Smooth muscle cell (in vitro differentiated cells): ENCODE data around the gene ZNF598. TPM values are rescaled to one million over a fixed set of nuclear protein-coding genes. Genes with fewer than 3 reads are reported as not detected.

ENCODE experiments used
- DNase-seq: peaks from one replicate; lab custom pipeline; 2025; ENCODE audit not compliant: unreplicated experiment; lab: John Stamatoyannopoulos, UW
- H2AFZ ChIP-seq: fragments of 200-600 bp; sonication (generic); 2 replicates; pipeline ENCODE4 v1.6.0; 2016; ENCODE audit warnings: antibody characterized with exemption, low read depth, mild to moderate bottlenecking
- H3F3A ChIP-seq: fragments of 200-600 bp; sonication (generic); 2 replicates; pipeline ENCODE4 v1.6.0; 2017; ENCODE audit warnings: antibody characterized with exemption, low read depth
- H3K27ac ChIP-seq: fragments of 200-600 bp; sonication (generic); 2 replicates; pipeline ENCODE4 v1.5.1; 2016; ENCODE audit warnings: low read depth, mild to moderate bottlenecking
- H3K27me3 ChIP-seq: fragments of 200-600 bp; sonication (generic); 2 replicates; pipeline ENCODE4 v1.6.1; 2016; ENCODE audit warnings: low read depth, mild to moderate bottlenecking
- H3K36me3 ChIP-seq: fragments of 200-600 bp; sonication (generic); 2 replicates; pipeline ENCODE4 v1.5.1; 2016; ENCODE audit warnings: low read depth
- H3K4me1 ChIP-seq: fragments of 200-600 bp; sonication (generic); 2 replicates; pipeline ENCODE4 v1.5.1; 2016; ENCODE audit warnings: low read depth
- H3K4me2 ChIP-seq: fragments of 200-600 bp; sonication (generic); 2 replicates; pipeline ENCODE4 v1.6.0; 2016; ENCODE audit warnings: mild to moderate bottlenecking
- H3K4me3 ChIP-seq: fragments of 200-600 bp; sonication (generic); 2 replicates; pipeline ENCODE4 v1.5.1; 2016; ENCODE audit warnings: mild to moderate bottlenecking
- H3K79me2 ChIP-seq: fragments of 200-600 bp; sonication (generic); 2 replicates; pipeline ENCODE4 v1.6.0; 2016; ENCODE audit warnings: low read depth, mild to moderate bottlenecking
- H3K9ac ChIP-seq: fragments of 200-600 bp; sonication (generic); 2 replicates; pipeline ENCODE4 v1.6.0; 2016; ENCODE audit warnings: low read depth
- H3K9me3 ChIP-seq: fragments of 200-600 bp; sonication (generic); replicated peaks from 2 replicates; pipeline ENCODE4 v1.5.1; 2016; ENCODE audit warnings: low read depth
- H4K20me1 ChIP-seq: fragments of 200-600 bp; sonication (generic); 2 replicates; pipeline ENCODE4 v1.6.0; 2016; ENCODE audit warnings: low read depth
- WGBS: methylation state at CpG from one replicate; pipeline ENCODE4 v1.1.7; 2016; ENCODE audit warnings: low lambda C conversion rate; 5-methylcytosine and 5-hydroxymethylcytosine counted together
- polyA plus RNA-seq: library from polyadenylated mRNA; unstranded; fragments of >200 nt; fragmentation: Nextera tagmentation; extraction: Ambion mirVana; gene quantifications from 2 replicates; pipeline ENCODE4 v1.2.1, GENCODE V29; 2016
- total RNA-seq: library from RNA; depleted of rRNA; stranded (reverse); fragments of >200 nt; gene quantifications from 2 replicates; pipeline ENCODE4 v1.2.3, GENCODE V29; 2014
- TF ChIP-seq, protein P1 (sequence below): fragments of 200-600 bp; sonication (generic); IDR thresholded peaks from 2 replicates; pipeline ENCODE4 v1.5.1; 2017; ENCODE audit warnings: borderline replicate concordance, mild to moderate bottlenecking, antibody characterized with exemption; ENCODE audit not compliant: insufficient read depth, poor library complexity, severe bottlenecking

ZNF598 gene
- total and polyA plus RNA-seq, 2 experiments from 2014 or later: 27.2 to 27.9 TPM

DNA sequence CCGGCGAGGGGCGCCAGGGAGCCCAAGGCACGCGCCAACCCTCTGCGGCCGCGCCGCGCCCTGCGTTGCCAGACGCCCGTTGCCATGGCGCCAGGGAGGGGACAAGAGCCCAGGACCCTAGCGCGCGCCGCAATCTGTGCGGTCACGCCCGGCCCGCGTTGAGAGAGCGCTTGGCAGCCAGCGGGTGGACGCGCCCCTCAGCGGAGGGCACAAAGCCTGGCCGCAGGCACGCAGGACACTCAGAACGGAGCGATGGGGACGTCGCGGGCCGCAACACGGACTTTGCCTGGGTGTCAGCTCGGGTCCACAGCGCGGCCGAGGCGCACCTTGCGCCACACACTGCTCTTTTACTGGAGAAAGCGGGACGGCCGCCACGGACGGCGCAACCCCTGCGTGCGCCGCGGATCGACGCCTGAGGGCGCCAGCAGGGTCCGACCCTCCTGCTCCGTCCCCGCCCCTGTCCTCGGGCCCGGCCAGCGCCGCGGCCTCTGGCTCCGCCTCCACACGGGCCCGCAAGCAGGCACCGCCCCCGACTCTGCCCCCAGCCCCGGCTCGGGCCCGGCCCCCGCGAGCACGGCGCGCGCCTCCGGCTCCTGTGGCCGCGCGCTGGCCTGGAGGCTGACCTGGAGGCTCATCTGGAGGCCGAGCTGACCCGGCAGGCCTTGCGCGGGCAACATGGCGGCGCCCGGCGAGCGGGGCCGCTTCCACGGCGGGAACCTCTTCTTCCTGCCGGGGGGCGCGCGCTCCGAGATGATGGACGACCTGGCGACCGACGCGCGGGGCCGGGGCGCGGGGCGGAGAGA is 25.9 kb downstream of the ZNF598 start, which contains the start of gene GFER:
GFER (plus strand) TSS at position 650 of the 803 bp plus-strand sequence; CDS start at position 676, 26 bp downstream.
- Histone ChIP-seq H2AFZ (peak within 1 kb of the TSS; percentile 81), H3K4me2 (peak within 1 kb of the TSS; percentile 99), H3K27ac (peak within 1 kb of the TSS; percentile 13), H3K9ac (peak within 1 kb of the TSS; percentile 84), H3K27me3 (peaks cover 53% of the 10 kb centered on the region), H3F3A (peaks cover 7% of the 10 kb centered on the region), H3K9me3 (no peaks in the 10 kb centered on the region), H3K36me3 (no peaks in the 10 kb centered on the region), H3K79me2 (no peaks in the 10 kb centered on the region), H3K4me1 (peaks cover 28% of the 10 kb centered on the region), H3K4me3 (peak within 1 kb of the TSS; percentile 89), H4K20me1 (no peaks in the 10 kb centered on the region)
- DNase-seq: peak; percentile 76
- 1% methylated on average over 92 of the region's 109 CpGs for WGBS
- TF ChIP-seq, protein P1, sequence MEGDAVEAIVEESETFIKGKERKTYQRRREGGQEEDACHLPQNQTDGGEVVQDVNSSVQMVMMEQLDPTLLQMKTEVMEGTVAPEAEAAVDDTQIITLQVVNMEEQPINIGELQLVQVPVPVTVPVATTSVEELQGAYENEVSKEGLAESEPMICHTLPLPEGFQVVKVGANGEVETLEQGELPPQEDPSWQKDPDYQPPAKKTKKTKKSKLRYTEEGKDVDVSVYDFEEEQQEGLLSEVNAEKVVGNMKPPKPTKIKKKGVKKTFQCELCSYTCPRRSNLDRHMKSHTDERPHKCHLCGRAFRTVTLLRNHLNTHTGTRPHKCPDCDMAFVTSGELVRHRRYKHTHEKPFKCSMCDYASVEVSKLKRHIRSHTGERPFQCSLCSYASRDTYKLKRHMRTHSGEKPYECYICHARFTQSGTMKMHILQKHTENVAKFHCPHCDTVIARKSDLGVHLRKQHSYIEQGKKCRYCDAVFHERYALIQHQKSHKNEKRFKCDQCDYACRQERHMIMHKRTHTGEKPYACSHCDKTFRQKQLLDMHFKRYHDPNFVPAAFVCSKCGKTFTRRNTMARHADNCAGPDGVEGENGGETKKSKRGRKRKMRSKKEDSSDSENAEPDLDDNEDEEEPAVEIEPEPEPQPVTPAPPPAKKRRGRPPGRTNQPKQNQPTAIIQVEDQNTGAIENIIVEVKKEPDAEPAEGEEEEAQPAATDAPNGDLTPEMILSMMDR: peak; percentile 9

GRCh38 chr16:1982991-1983543 is 26.6 kb downstream of the ZNF598 start:
- H3K36me3 ChIP-seq: no peaks in the 10 kb centered on the region
- H3K27me3 ChIP-seq: peaks cover 53% of the 10 kb centered on the region
- 35% methylated on average over 19 of the region's 19 CpGs for WGBS
- peaks cover 28% of the 10 kb centered on the region for H3K4me1 ChIP-seq
- H3K9me3 ChIP-seq: no peaks in the 10 kb centered on the region
- H3K9ac ChIP-seq: no peak overlapping the region
- TF ChIP-seq, protein P1: peak; percentile 6
- peak overlapping the region; percentile 89 for H3K4me3 ChIP-seq
- H2AFZ ChIP-seq: no peak overlapping the region
- H3F3A ChIP-seq: peaks cover 7% of the 10 kb centered on the region
- peak overlapping the region; percentile 99 for H3K4me2 ChIP-seq
- H3K27ac ChIP-seq: no peak overlapping the region
- no peak for DNase-seq
- H4K20me1 ChIP-seq: no peaks in the 10 kb centered on the region
- no peaks in the 10 kb centered on the region for H3K79me2 ChIP-seq

GRCh38 chr16:1982013-1982433 is 27.6 kb downstream of the ZNF598 start:
- Histone ChIP-seq H3K27ac (no peak overlapping the region), H3K27me3 (peaks cover 54% of the 10 kb centered on the region), H2AFZ (no peak overlapping the region), H3K9ac (no peak overlapping the region), H3K4me1 (peaks cover 28% of the 10 kb centered on the region), H3K4me2 (no peak overlapping the region), H3K4me3 (no peak overlapping the region), H3K79me2 (no peaks in the 10 kb centered on the region), H3K9me3 (no peaks in the 10 kb centered on the region), H3F3A (peaks cover 7% of the 10 kb centered on the region), H3K36me3 (no peaks in the 10 kb centered on the region), H4K20me1 (no peaks in the 10 kb centered on the region)
- no peak for DNase-seq
- TF ChIP-seq, protein P1: no peak
- WGBS: 85% methylated on average over 5 of the region's 5 CpGs
